DMS153 (cell line): ENCODE measurements around the gene ESYT3.
A peak's percentile ranks its signal among the peaks of the same experiment; 100 is the strongest.
"Not testable (repeated sequence)": the region's sequence is repeated elsewhere in the genome, so short reads cannot be mapped to it uniquely, and the experiment has no call there.

Source experiments
- DNase-seq: peaks from one replicate; lab custom pipeline; 2025; lab: John Stamatoyannopoulos, UW

ESYT3 gene

GRCh38 chr3:138461896-138462295, 27.5 kb downstream of the ESYT3 start:
- DNase-seq, result no peak

GRCh38 chr3:138463724-138464490, 29.5 kb downstream of the ESYT3 start:
- no peak for DNase-seq

GRCh38 chr3:138464491-138464860, 30.1 kb downstream of the ESYT3 start:
- no peak for DNase-seq

- DNase-seq, result no peak
Measured at GRCh38 chr3:138465451-138465850, 31.0 kb downstream of the ESYT3 start.

- DNase-seq, result no peak
Measured at GRCh38 chr3:138465925-138466324, 31.5 kb downstream of the ESYT3 start.

- no peak for DNase-seq
Measured at GRCh38 chr3:138467931-138468330, 33.5 kb downstream of the ESYT3 start.

GRCh38 chr3:138468451-138468850, 34.0 kb downstream of the ESYT3 start:
- DNase-seq, result no peak

GRCh38 chr3:138468886-138469285, 34.5 kb downstream of the ESYT3 start:
- no peak for DNase-seq

- DNase-seq, result no peak
Measured at GRCh38 chr3:138469874-138470273, 35.5 kb downstream of the ESYT3 start.

GRCh38 chr3:138470687-138471086, 36.3 kb downstream of the ESYT3 start:
- DNase-seq, result no peak

GRCh38 chr3:138471481-138471880, 37.1 kb downstream of the ESYT3 start:
- no peak for DNase-seq

- no peak for DNase-seq
Measured at GRCh38 chr3:138472141-138472825, 37.9 kb downstream of the ESYT3 start.

GRCh38 chr3:138473391-138473790, 39.0 kb downstream of the ESYT3 start:
- no peak for DNase-seq

- no peak for DNase-seq
Measured at GRCh38 chr3:138474163-138474562, 39.7 kb downstream of the ESYT3 start.

GRCh38 chr3:138476526-138476925, 42.1 kb downstream of the ESYT3 start:
- no peak for DNase-seq

- no peak for DNase-seq
Measured at GRCh38 chr3:138477120-138477519, 42.7 kb downstream of the ESYT3 start.

GRCh38 chr3:138477801-138478200, 43.4 kb downstream of the ESYT3 start:
- no peak for DNase-seq

- DNase-seq, result peak; percentile 12
Measured at GRCh38 chr3:138479438-138479863, 45.0 kb downstream of the ESYT3 start.

- DNase-seq, result not testable (repeated sequence)
Measured at GRCh38 chr3:138484672-138485071, 50.3 kb downstream of the ESYT3 start.

GRCh38 chr3:138486580-138486979, 52.2 kb downstream of the ESYT3 start:
- DNase-seq, result not testable (repeated sequence)

GRCh38 chr3:138491971-138492370, 57.6 kb downstream of the ESYT3 start:
- DNase-seq, result no peak

GRCh38 chr3:138492980-138493675, 58.7 kb downstream of the ESYT3 start:
- no peak for DNase-seq
